Heart left ventricle (tissue), 16 donors: ENCODE measurements around the gene PLPPR5. TPM values are rescaled to one million over a fixed set of nuclear protein-coding genes. Genes with fewer than 3 reads are reported as not detected.

Experiments used
- ATAC-seq, 4 donors: fragments of 200-7000 bp; cut with Tn5 transposase; one replicate each; pipeline ENCODE4 v1.9.1; 2020 to 2022; ENCODE audit warnings: moderate library complexity in 4 of 4, mild to moderate bottlenecking in 3 of 4, moderate number of reproducible peaks in 1 of 4
- DNase-seq, 5 donors: peaks; one replicate each; pipeline ENCODE4 v3.0.0-alpha.2; 2020
- H3K27ac ChIP-seq, 12 donors: fragments of 200-600 bp; sonication (generic) in 4 of 12; one replicate each; pipeline versions ENCODE4 v1.5.0 to v1.8.0; 2016 to 2022; ENCODE audit warnings: mild to moderate bottlenecking in 2 of 12
- H3K27me3 ChIP-seq, 9 donors: fragments of 200-600 bp; sonication (generic) in 2 of 9; one replicate each; pipeline versions ENCODE4 v1.5.1 to v1.8.0; 2016 to 2022; ENCODE audit warnings: mild to moderate bottlenecking in 3 of 9
- H3K36me3 ChIP-seq, 9 donors: fragments of 200-600 bp; sonication (generic) in 2 of 9; one replicate each; pipeline versions ENCODE4 v1.5.0 to v1.8.0; 2018 to 2022; ENCODE audit warnings: mild to moderate bottlenecking in 2 of 9
- H3K4me1 ChIP-seq, 12 donors: fragments of 200-600 bp; sonication (generic) in 4 of 12; one replicate each; pipeline versions ENCODE4 v1.5.0 to v1.8.0; 2016 to 2022; ENCODE audit warnings: mild to moderate bottlenecking in 3 of 12
- H3K4me3 ChIP-seq, 12 donors: fragments of 200-600 bp; sonication (generic) in 4 of 12; one replicate each; pipeline versions ENCODE4 v1.5.0 to v1.8.0; 2017 to 2022; ENCODE audit warnings: mild to moderate bottlenecking in 9 of 12, moderate library complexity in 4 of 12
- H3K9me3 ChIP-seq, 12 donors: fragments of 200-600 bp; sonication (generic) in 4 of 12; one replicate each; pipeline versions ENCODE4 v1.5.0 to v1.8.0; 2016 to 2022; ENCODE audit warnings: mild to moderate bottlenecking in 1 of 12
- POLR2A ChIP-seq, 2 donors: fragments of 450-650 bp; IDR thresholded peaks; one replicate each; pipeline ENCODE4 v1.6.1; 2017; ENCODE audit warnings: antibody characterized with exemption in 2 of 2, mild to moderate bottlenecking in 2 of 2, moderate library complexity in 2 of 2
- WGBS, 4 donors: extraction: QIAGEN DNeasy Blood & Tissue Kit in 2 of 4; methylation state at CpG; one replicate each; pipeline versions ENCODE4 v1.1.5 to v1.1.7; 2013 to 2018; 5-methylcytosine and 5-hydroxymethylcytosine counted together
- intact Hi-C, 10 donors: fragments of 100-400 bp; cut with DNase I; formaldehyde crosslinking; loops; one replicate each; pipeline versions ENCODE4 v1.11.1 to v1.14.2; 2022
- polyA plus RNA-seq, 2 donors: library from polyadenylated mRNA; stranded (reverse); fragments of 200-250 nt; gene quantifications; one replicate each; pipeline ENCODE4 v1.2.3, GENCODE V29; 2013
- total RNA-seq, 9 donors: library from RNA; depleted of rRNA in 2 of 9; stranded (reverse); fragments of >200 nt in 2 of 9; fragmentation: NEBNext Ultra II Directional in 3 of 9; extraction: Animal tissue kit (Norgen Biotek cat#: 25700) in 3 of 9; gene quantifications; one replicate each; pipeline versions ENCODE4 v1.1.0 to v1.2.4, GENCODE V29; 2016 to 2023
- TF ChIP-seq, protein P1 (sequence below), 12 donors: fragments of 200-600 bp; sonication (generic) in 4 of 12; IDR thresholded peaks; one replicate each; pipeline versions ENCODE4 v1.5.0 to v1.8.0; 2018 to 2022; ENCODE audit warnings: antibody characterized with exemption in 12 of 12, mild to moderate bottlenecking in 5 of 12
- donor health status: ischemic (EF 13 %, LVEDD 7.1; RV severe dilation, severe dysfunction).
- donor health status: healthy with polysubstance abuse.
- donor health status: DM: no; HTN: yes; CAD: no.
- donor health status: DM: no; HTN: no; CAD: no.
- donor health status: ischemic (EF 25% LVEDD 6.9; RV normal size, moderate dysfunction).
- donor health status: ischemic (EF 25% LVEDD 5.7; RV mildly dilated, moderate dysfunction).
- donor health status: healthy.
- donor health status: DM: yes; HTN: yes; CAD: no.
- donor health status: ischemic (EF 35%, LVEDD 5.7; RV mildly dilated, moderate dysfunction).
- donor health status: nonischemic (EF 11% LVEDD 7.7; RV severe dilation, severe dysfunction).
- donor health status: DM: yes; HTN: yes; CAD: no.
- donor health status: PGD.
- donor health status: ischemic (EF 29% LVEDD 5.4; RV normal size, mild dysfunction).
- donor health status: nonischemic (EF 23%, LVEDD 6.1; RV moderate dilation, normal function).

The PLPPR5 gene
- total and polyA plus RNA-seq, 11 donors = not detected

DNA sequence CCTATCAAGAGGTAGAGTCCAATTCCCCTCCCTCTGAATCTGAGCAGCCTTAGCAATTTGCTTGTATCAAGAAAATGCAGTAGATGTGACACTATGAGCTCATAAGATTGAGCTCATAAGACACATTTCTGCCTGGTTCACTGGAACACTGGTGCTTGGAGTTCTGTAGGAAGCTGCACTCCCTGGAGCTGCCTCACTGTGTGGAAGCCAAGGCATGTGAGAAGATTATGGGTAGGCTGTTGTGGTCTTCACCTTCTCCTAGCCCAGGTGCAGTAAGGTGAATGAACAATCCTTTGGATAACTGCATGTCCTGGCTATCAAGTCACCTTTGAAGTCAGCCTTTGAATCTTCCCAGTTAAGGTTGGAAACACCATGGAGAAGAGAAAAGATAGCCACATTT is 67.3 kb downstream of the PLPPR5 start:
- intact Hi-C loops = no loop called here
- no peak for ATAC-seq
- Histone ChIP-seq H3K36me3 (no peaks in the 10 kb centered on the region), H3K4me3 (no peak overlapping the region), H3K9me3 (no peaks in the 10 kb centered on the region), H3K4me1 (no peaks in the 10 kb centered on the region), H3K27me3 (peaks cover 0 to 6% (median 0%) of the 10 kb centered on the region in 9 donors), H3K27ac (no peak overlapping the region)
- no peak for TF ChIP-seq POLR2A (IDR thresholded peaks at IDR 0.05)
- TF ChIP-seq, protein P1, sequence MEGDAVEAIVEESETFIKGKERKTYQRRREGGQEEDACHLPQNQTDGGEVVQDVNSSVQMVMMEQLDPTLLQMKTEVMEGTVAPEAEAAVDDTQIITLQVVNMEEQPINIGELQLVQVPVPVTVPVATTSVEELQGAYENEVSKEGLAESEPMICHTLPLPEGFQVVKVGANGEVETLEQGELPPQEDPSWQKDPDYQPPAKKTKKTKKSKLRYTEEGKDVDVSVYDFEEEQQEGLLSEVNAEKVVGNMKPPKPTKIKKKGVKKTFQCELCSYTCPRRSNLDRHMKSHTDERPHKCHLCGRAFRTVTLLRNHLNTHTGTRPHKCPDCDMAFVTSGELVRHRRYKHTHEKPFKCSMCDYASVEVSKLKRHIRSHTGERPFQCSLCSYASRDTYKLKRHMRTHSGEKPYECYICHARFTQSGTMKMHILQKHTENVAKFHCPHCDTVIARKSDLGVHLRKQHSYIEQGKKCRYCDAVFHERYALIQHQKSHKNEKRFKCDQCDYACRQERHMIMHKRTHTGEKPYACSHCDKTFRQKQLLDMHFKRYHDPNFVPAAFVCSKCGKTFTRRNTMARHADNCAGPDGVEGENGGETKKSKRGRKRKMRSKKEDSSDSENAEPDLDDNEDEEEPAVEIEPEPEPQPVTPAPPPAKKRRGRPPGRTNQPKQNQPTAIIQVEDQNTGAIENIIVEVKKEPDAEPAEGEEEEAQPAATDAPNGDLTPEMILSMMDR (IDR thresholded peaks at IDR 0.05) = no peak
- DNase-seq = no peak

DNA sequence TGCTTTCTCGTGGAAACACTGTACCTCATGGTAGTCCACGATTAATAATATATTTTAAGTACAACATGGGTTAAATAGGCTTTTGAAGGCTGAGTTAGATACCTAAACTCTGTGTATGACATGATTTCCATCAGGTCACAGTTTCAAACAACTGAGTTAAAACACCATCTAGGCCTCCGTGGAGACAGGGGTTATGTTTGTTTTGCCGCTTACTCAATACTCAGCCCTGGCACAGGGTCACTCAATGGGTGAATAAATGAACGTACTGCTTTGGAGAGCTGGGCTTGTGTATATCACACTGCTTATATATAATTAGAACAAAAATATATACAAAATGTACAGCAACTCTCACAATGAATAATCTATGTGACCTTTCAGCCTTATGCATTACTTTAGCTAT is 72.5 kb downstream of the PLPPR5 start:
- TF ChIP-seq, protein P1 (IDR thresholded peaks at IDR 0.05) = no peak
- Histone ChIP-seq H3K4me3 (no peak overlapping the region), H3K27ac (no peak overlapping the region), H3K36me3 (no peaks in the 10 kb centered on the region), H3K27me3 (peaks cover 0 to 6% (median 0%) of the 10 kb centered on the region in 9 donors), H3K9me3 (no peaks in the 10 kb centered on the region), H3K4me1 (no peaks in the 10 kb centered on the region)
- DNase-seq (no peak), ATAC-seq (no peak)
- 82 to 92% (median 84%) methylated on average over 5 of the region's 5 CpGs for WGBS, 4 donors
- intact Hi-C loops = no loop called here

GRCh38 chr1:98931128-98931835 is 73.4 kb downstream of the PLPPR5 start:
- Histone ChIP-seq H3K27me3 (peaks cover 0 to 6% (median 0%) of the 10 kb centered on the region in 9 donors), H3K4me1 (no peaks in the 10 kb centered on the region), H3K27ac (no peak overlapping the region), H3K36me3 (no peaks in the 10 kb centered on the region), H3K9me3 (no peaks in the 10 kb centered on the region), H3K4me3 (no peak overlapping the region)
- ATAC-seq (no peak), DNase-seq (no peak)
- WGBS, 4 donors = 78 to 80% (median 79%) methylated on average over 8 of the region's 8 CpGs
- TF ChIP-seq, protein P1 (IDR thresholded peaks at IDR 0.05) = no peak
- no peak for TF ChIP-seq POLR2A (IDR thresholded peaks at IDR 0.05)
- intact Hi-C loops = no loop called here

DNA sequence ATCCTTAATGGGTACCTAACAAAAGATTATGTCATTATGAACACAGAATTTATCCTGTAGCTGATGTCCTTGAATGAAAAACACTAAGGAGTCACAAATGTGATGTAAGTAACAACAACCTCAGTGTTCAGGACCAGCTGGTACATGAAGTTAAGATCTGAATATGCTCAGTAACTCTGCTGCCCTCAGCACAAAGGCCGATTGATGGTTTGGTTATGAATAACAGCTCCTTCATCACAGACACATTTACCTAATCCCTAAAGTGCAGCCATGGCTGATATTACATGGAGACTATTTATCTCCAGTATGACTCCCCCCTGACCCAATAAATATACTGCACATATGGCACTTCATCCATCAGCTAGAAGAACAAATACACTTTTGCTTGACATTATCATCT is 75.2 kb downstream of the PLPPR5 start:
- WGBS, 4 donors = 52 to 82% (median 78%) methylated on average over 1 of the region's 1 CpG
- no peak overlapping the region for H3K4me3 ChIP-seq
- no peaks in the 10 kb centered on the region for H3K4me1 ChIP-seq
- H3K9me3 ChIP-seq = no peaks in the 10 kb centered on the region
- DNase-seq (no peak), ATAC-seq (no peak)
- peaks cover 0 to under 1% (median 0%) of the 10 kb centered on the region in 9 donors for H3K27me3 ChIP-seq
- intact Hi-C loops = no loop called here
- no peak overlapping the region for H3K27ac ChIP-seq
- TF ChIP-seq, protein P1 (IDR thresholded peaks at IDR 0.05) = no peak
- no peak for TF ChIP-seq POLR2A (IDR thresholded peaks at IDR 0.05)
- no peaks in the 10 kb centered on the region for H3K36me3 ChIP-seq
